ENCODE results near the gene SEC22B.
"Not testable (repeated sequence)": the region's sequence is repeated elsewhere in the genome, so short reads cannot be mapped to it uniquely, and the experiment has no call there.

Gene SEC22B

GRCh38 chr1:120176092-120176855, at the start of gene SEC22B:
SEC22B (minus strand) TSS chr1:120176520; CDS start chr1:120176381, 139 bp downstream.
- TF ChIP-seq, protein P1, sequence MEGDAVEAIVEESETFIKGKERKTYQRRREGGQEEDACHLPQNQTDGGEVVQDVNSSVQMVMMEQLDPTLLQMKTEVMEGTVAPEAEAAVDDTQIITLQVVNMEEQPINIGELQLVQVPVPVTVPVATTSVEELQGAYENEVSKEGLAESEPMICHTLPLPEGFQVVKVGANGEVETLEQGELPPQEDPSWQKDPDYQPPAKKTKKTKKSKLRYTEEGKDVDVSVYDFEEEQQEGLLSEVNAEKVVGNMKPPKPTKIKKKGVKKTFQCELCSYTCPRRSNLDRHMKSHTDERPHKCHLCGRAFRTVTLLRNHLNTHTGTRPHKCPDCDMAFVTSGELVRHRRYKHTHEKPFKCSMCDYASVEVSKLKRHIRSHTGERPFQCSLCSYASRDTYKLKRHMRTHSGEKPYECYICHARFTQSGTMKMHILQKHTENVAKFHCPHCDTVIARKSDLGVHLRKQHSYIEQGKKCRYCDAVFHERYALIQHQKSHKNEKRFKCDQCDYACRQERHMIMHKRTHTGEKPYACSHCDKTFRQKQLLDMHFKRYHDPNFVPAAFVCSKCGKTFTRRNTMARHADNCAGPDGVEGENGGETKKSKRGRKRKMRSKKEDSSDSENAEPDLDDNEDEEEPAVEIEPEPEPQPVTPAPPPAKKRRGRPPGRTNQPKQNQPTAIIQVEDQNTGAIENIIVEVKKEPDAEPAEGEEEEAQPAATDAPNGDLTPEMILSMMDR (IDR thresholded peaks at IDR 0.05; ENCODE audit: low read depth, low read length): no peak
- DNase-seq (ENCODE audit: low read depth in 2 of 2): peak; percentile 97
- peak within 1 kb of the TSS; percentile 75 to 94 for H3K4me3 ChIP-seq (replicated peaks in 1 of 2; ENCODE audit: low read depth in 2 of 2, low read length in 2 of 2)

DNA sequence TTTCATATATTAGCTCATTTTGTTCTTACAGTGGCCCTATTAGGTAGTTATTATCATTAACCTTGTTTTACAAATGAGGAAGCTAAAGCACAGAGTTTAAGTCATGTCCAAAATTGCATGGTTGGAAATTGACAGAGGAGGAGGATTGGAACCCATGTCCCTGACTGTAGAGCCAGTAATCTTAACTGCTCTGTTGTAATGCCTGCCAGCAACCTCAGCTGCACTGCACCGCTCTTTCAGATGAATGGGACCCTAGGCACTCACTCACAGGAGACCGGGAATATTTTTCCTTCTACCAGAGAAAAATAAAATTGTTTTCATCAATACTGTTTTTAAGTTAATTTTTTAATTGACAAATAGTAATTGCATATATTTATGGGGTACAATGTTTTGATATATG, 41.6 kb upstream of the SEC22B start:
- H3K4me3 ChIP-seq (replicated peaks in 1 of 2; ENCODE audit: low read depth in 2 of 2, low read length in 2 of 2); DNase-seq (ENCODE audit: low read depth in 2 of 2): not testable (repeated sequence)

- H3K4me3 ChIP-seq (replicated peaks in 1 of 2; ENCODE audit: low read depth in 2 of 2, low read length in 2 of 2): not testable (repeated sequence)
- peak; percentile 3 to 22 for DNase-seq (ENCODE audit: low read depth in 2 of 2)
Observed at GRCh38 chr1:120217175-120217929, 41.0 kb upstream of the SEC22B start.

- H3K4me3 ChIP-seq (replicated peaks in 1 of 2; ENCODE audit: low read depth in 2 of 2, low read length in 2 of 2); DNase-seq (ENCODE audit: low read depth in 2 of 2): not testable (repeated sequence)
Observed at GRCh38 chr1:120213606-120214005, 37.3 kb upstream of the SEC22B start.

- H3K4me3 ChIP-seq (replicated peaks in 1 of 2; ENCODE audit: low read depth in 2 of 2, low read length in 2 of 2); DNase-seq (ENCODE audit: low read depth in 2 of 2): not testable (repeated sequence)
Observed at GRCh38 chr1:120210754-120211153, 34.4 kb upstream of the SEC22B start.

- not testable (repeated sequence) for DNase-seq (ENCODE audit: low read depth in 2 of 2)
- peak overlapping the region; percentile 40 to 52 for H3K4me3 ChIP-seq (replicated peaks in 1 of 2; ENCODE audit: low read depth in 2 of 2, low read length in 2 of 2)
Observed at GRCh38 chr1:120196863-120197775, 20.8 kb upstream of the SEC22B start.

DNA sequence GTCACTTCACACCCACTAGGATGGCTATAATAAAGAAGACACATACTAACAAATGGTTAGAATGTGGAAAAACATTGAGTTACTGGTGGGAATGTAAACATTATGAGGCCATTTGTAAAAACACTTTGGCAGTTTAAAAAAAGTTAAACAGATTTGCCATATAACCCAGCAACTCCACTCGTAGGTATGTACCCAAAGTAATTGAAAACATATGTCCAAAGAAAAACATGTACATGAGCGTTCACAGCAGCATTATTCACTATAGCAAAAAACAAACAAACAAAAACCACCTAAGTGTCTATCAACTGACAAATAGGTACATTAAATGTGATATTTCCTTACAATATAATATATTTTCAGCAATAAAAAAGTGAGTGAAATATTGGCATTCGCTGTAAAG, 12.3 kb upstream of the SEC22B start:
- H3K4me3 ChIP-seq (replicated peaks in 1 of 2; ENCODE audit: low read depth in 2 of 2, low read length in 2 of 2); DNase-seq (ENCODE audit: low read depth in 2 of 2): not testable (repeated sequence)

DNA sequence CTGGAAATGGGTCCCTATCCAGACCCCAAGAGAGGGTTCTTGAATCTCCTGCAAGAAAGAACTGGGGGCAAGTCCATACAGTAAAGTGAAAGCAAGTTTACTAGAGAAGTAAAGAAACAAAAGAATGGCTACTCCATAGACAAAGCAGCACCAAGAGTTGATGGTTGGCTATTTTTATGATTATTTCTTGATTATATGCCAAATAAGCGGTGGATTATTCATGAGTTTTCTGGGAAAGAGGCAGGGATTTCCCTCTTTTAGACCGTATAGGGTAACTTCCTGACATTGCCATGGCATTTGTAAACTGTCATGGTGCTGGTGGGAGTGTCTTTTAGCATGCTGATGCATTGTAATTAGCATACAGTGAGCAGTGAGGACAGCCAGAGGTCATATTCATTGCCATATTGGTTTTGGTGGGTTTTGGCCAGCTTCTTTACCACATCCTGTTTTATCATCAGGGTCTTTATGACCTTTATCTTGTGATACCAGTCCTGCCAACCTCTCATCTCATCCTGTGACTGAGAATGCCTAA, 5.9 kb upstream of the SEC22B start:
- not testable (repeated sequence) for H3K4me3 ChIP-seq (replicated peaks in 1 of 2; ENCODE audit: low read depth in 2 of 2, low read length in 2 of 2); DNase-seq (ENCODE audit: low read depth in 2 of 2)

DNA sequence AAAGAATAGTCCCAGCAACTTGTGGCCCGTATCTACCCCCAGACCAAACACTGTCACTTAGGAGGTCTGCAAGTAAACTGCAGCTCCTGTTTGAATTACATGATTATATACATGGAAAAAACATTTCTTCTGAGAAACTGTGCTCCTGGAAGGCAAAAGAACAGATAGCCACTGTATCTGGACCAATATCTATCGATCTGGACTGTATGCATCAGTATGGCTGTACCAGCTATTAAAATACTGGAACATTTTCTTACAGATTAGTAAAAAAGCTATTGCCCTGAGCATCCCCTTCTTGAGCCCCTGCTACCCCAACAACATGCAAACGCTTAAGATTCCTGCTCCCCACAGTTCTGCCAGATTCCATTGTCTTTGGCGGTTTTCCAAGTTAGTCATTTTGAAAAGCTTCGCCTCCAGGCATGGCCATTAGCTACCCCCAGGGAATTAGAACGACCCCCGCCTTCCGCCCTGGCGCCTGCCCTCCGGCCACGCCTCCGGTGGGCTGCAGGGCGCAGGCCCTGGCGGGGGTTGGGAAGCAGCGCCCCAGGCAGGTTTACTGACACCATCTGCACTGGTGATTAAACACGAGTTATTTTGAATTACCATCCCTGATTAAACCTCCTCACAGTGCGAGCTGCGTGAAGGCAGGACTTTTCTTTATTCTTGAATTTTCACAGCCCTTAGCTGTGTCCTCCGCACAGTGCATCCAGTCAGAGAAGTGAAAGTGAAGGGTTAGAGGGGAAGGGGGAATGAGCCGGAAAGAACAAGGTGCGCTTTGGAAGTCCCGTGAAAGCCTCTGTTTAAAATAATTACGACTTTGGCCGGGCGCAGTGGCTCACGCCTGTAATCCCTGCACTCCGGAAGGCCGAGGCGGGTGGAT, 3.7 kb upstream of the SEC22B start:
- H3K4me3 ChIP-seq (replicated peaks in 1 of 2; ENCODE audit: low read depth in 2 of 2, low read length in 2 of 2): peak overlapping the region; percentile 19 to 30
- DNase-seq (ENCODE audit: low read depth in 2 of 2): peak; percentile 88 to 93

- peak overlapping the region in 1 of 2 donors; percentile 15 for H3K4me3 ChIP-seq (replicated peaks in 1 of 2; ENCODE audit: low read depth in 2 of 2, low read length in 2 of 2)
- TF ChIP-seq, protein P1 (IDR thresholded peaks at IDR 0.05; ENCODE audit: low read depth, low read length): no peak
- DNase-seq (ENCODE audit: low read depth in 2 of 2): peak; percentile 76 to 89
Observed at GRCh38 chr1:120178799-120179756, 2.8 kb upstream of the SEC22B start.

DNA sequence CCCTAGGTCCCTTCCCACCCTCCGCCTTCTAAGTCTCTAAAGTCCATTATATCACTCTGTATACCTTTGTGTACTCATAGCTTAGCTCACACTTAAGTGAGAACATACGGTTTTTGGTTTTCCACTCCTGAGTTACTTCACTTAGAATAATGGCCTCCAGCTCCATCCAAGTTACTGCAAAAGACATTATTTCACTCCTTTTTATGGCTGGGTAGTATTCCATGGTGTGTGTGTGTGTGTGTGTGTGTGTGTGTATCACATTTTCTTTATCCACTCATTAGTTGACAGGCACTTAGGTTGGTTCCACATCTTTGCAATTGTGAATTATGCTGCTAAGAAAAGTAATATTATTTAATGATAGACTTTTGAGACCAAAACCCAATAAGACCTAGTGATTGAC, 1.7 kb upstream of the SEC22B start:
- not testable (repeated sequence) for DNase-seq (ENCODE audit: low read depth in 2 of 2); H3K4me3 ChIP-seq (replicated peaks in 1 of 2; ENCODE audit: low read depth in 2 of 2, low read length in 2 of 2)

DNA sequence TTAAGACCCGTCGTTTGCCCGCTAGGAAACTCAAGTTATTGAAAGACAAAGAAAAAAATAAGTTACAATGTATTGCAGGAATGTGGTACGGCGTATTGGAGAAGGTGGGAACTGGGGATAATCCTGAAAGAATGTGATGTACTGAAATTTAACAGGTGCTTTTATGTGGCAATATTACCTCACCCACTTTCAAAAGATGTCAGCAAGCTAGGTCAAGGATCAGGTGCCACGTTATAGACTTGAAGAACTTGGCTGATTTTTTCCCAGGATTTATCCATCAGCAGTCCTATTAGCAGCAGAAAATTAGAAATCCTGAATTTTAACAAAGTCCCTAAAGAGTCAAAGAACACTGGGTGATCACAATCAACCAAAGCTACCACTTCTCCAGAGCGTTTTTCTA, 632 bp downstream of the SEC22B start:
- H3K4me3 ChIP-seq (replicated peaks in 1 of 2; ENCODE audit: low read depth in 2 of 2, low read length in 2 of 2): peak overlapping the region; percentile 75 to 94
- DNase-seq (ENCODE audit: low read depth in 2 of 2): peak; percentile 30 to 55

GRCh38 chr1:120164761-120165160, 11.6 kb downstream of the SEC22B start:
- DNase-seq (ENCODE audit: low read depth in 2 of 2): not testable (repeated sequence)

More at GRCh38 chr1:120164761-120165160, 11.6 kb downstream of the SEC22B start:
- not testable (repeated sequence) for H3K4me3 ChIP-seq (replicated peaks in 1 of 2; ENCODE audit: low read depth in 2 of 2, low read length in 2 of 2)

Measured in cardiac fibroblast (primary cell).